GM18870 (cell line): ENCODE results near the gene FAM219A.

Source experiments
- ATAC-seq: cut with Tn5 transposase; IDR thresholded peaks from one replicate; pipeline ENCODE4 v1.9.1; 2021; ENCODE audit warnings: moderate library complexity; ENCODE audit not compliant: unreplicated experiment

The FAM219A gene

GRCh38 chr9:34458013-34458958, at the start of gene FAM219A, which contains the start of gene DNAI1:
Gene FAM219A (minus strand): TSS chr9:34458570. CDS start chr9:34458263, 307 bp downstream.
Gene DNAI1 (plus strand): TSS chr9:34458805. CDS start chr9:34459006, 201 bp downstream.
- peak; percentile 95 for ATAC-seq

GRCh38 chr9:34507966-34508365, 49.6 kb upstream of the FAM219A start:
- no peak for ATAC-seq

GRCh38 chr9:34507556-34507955, 49.2 kb upstream of the FAM219A start:
- ATAC-seq = no peak

DNA sequence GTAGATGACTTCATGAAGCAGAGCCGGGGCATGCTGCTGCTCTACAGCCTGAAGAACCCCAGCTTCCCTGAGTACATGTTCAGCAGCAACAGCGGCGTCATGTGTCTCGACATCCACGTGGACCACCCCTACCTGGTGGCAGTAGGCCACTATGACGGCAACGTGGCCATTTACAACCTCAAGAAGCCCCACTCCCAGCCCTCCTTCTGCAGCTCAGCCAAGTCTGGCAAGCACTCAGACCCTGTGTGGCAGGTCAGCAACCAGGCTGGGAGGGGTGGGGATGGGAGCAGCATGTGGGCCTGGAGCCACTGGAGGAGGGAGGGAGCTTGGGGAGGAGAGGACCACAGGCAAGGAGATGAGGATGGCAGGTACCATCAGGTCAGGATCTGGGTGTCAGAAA, 48.3 kb upstream of the FAM219A start:
- no peak for ATAC-seq

GRCh38 chr9:34505370-34506120, 47.2 kb upstream of the FAM219A start:
- no peak for ATAC-seq

DNA sequence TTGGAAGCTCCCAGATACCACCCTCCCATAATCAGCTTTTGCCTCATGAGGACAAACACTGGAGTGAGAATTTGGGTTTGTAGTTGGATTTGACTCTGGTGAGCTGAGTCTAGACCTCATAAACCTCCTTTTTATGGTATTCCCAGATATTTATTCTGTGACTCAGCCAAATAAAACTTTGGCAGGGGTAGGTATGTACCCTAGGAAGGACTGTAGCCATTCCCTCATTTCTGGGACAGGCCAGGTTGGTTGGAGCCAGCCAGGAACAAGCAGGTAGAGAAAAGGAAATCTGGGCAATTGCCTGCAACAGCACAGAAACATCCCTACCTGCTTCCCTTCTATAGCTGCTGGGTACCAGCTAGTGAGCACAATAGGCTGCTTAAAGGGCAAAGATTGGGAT, 45.0 kb upstream of the FAM219A start:
- ATAC-seq = no peak

DNA sequence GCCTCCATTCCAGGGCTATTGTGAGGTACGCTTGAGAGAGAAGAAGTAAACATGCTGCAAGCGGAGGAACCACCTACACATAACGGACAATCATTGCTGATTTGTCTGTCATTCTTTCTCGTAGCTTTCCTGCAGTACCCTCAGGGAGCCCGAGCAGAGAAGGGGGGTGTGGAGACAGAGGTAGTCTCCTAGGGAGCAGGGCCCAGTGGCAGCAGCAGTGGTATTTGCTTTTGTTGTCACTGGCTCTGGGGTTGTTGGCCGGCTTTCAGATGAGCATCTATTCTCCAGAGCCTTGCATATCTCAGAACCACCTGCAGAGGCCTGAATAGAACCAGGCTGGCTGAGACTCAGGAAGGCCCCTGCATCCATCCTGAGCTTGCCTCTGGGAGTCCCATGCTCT, 44.5 kb upstream of the FAM219A start:
- ATAC-seq = no peak

GRCh38 chr9:34502471-34502870, 44.1 kb upstream of the FAM219A start:
- ATAC-seq = no peak

- no peak for ATAC-seq
These were observed 43.6 kb upstream of the FAM219A start for GRCh38 chr9:34501889-34502425.

DNA sequence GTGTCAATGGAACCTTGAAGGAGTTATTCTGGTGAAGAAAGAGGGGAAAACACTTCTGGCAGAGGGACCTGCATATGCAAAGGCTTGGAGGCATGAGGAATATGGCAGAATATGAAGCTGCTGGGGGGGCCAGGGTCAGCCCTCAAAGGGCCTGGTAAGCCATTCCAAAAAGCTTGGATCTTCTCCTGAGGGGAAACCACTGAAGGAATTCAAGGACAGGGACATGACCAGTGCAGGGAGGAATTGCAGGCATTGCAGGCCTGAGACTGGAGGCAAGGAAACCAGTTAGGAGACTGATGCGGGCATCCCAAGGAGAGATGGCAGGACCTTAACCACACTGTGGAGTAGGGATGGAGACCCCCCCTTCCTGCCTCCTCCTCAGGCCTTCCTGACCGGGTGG, 43.0 kb upstream of the FAM219A start:
- no peak for ATAC-seq

DNA sequence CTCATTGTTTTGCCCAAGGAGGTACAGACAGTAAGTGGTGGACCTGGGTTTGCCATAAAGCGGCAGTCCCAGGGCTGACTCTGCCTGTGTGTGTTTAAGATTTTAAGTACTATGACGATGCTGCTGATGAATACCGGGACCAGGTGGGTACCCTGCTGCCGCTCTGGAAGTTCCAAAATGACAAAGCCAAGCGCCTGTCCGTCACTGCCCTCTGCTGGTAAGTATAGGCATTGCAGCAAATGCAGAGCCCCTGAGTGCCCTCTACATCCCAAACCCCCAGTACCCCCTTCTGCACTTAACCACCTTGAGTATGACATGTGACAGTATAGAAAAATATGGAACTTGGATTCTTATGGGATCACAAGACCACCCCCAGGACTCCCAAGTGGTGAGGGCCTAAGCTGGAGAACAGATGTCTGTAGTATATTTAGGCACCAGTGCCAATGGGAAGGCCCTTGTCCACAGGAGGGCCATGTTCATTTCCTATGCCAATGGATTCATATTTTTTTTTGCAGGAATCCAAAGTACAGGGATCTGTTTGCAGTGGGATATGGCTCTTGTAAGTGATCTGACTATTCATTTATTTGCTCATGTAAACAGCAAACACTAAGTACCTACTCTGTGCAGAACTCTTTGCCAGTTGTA, 42.4 kb upstream of the FAM219A start:
- no peak for ATAC-seq

- no peak for ATAC-seq
These were observed 40.7 kb upstream of the FAM219A start for GRCh38 chr9:34499076-34499475.

- ATAC-seq = no peak
These were observed 40.2 kb upstream of the FAM219A start for GRCh38 chr9:34498553-34498952.

- no peak for ATAC-seq
These were observed 37.9 kb upstream of the FAM219A start for GRCh38 chr9:34496149-34496712.

- ATAC-seq = no peak
These were observed 35.7 kb upstream of the FAM219A start for GRCh38 chr9:34493972-34494535.

DNA sequence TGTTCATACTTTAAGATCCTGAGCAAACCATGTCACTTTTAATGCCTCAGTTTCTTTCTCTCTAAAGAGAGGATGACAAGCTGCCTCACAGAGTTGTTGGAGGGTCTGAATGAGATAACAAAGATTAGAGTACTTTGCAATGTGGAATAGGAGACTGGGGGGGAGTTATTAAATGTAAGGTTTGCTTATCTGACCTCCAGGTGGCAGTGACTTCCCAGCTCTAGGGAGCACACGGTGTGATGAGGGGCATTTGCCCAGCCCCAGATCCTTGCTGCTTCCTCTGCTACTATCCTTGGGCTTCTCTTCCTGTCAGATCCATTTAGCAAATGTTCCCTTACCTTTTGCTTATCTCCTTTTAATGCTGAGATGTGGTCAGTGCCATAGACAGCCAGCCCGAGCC, 33.7 kb upstream of the FAM219A start:
- no peak for ATAC-seq

DNA sequence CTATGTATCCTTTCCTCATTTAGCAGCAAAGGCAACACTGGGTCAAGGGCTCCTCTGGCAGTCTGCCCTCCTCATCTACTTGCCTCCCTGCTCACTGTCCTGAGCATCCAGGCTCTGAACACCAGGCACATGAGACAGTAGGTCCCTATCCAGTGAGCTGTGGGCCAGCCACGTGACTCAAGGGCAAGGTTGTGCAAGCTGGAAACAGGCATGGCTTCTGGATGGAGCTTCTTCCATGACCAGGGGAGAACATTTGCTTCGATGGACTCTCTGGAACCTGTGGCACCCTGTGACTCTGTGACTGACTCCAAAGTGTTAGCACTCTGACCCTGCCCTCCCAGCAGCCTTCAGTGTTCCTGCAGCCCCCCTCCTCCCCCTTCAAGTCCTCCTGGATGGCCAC, 33.2 kb upstream of the FAM219A start:
- ATAC-seq = no peak

- ATAC-seq = no peak
These were observed 32.4 kb upstream of the FAM219A start for GRCh38 chr9:34490760-34491159.

GRCh38 chr9:34490360-34490759, 32.0 kb upstream of the FAM219A start:
- ATAC-seq = no peak

- no peak for ATAC-seq
These were observed 28.2 kb upstream of the FAM219A start for GRCh38 chr9:34486572-34486971.
